Amygdala (tissue), 56 donors: ENCODE measurements around the gene MAP4K2.
"Not testable (repeated sequence)": the region's sequence is repeated elsewhere in the genome, so short reads cannot be mapped to it uniquely, and the experiment has no call there.

Source experiments
- DNase-seq, 56 donors: peaks; one replicate each; lab custom pipeline; 2025; lab: John Stamatoyannopoulos, UW

MAP4K2 gene

DNA sequence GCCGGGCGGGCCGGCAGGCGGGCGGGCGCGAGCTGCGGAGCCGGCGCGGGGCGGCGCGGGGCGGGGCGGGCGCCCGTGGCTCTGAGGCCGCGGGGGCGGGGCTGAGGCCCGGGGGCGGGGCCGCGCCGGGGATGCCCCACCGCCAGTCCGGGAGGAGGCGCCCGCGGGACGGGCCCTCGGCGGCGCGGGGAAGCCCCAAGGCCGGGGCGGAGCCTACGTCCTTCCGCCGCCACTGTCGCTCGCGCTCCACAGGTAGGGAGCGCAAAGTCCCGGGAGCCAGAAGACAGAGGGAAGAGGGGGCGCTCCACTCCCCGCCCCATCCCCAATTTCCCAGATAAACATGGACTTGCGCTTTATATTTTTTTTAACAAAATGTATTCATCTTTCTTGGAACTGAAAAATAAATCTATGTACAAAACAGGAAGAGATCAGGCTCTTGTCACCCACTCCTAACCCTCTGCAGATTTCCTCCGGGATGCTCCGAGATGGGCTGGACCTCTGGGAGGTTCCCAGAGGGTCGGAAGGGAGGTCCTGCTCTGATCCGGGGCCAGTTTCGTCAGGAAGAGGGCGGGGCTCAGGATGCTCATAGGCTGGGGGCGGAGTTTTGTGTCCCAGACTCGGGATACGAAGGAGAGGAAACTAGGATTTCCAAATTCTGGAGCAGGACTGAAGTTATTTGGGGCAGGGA lies at the start of gene MAP4K2:
TSS of gene MAP4K2 (minus strand) at position 57 of the 688 bp plus-strand sequence. CDS start 65 bp downstream, outside the sequence.
- peak in 53 of 56 donors; percentile 18 to 89 (median 61) for DNase-seq

DNA sequence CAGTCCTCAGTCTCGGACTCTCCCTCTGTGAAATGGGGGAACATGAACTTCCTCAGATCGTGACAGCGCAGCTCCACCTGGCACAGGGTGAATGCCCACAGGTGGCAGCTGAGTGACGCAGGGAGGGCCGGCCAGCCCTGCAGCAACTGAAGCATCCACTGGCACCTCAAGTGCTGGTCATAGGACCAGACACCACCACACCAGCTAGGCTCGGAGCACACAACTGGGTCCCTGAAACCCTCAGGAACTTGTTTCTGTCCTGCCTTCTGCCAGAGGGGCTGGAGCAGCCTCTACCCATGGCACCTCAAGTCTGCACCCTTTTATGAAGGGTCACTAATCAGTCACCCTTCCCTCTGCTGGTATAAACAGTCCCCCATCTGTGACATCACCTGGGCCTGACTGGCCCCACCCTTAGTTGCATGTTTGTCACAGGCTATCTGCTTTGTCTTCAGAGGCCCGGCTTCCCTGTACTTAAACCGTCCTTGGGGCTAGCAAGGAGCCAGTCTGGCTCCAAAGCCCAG lies 48.9 kb upstream of the MAP4K2 start:
- DNase-seq: no peak

DNA sequence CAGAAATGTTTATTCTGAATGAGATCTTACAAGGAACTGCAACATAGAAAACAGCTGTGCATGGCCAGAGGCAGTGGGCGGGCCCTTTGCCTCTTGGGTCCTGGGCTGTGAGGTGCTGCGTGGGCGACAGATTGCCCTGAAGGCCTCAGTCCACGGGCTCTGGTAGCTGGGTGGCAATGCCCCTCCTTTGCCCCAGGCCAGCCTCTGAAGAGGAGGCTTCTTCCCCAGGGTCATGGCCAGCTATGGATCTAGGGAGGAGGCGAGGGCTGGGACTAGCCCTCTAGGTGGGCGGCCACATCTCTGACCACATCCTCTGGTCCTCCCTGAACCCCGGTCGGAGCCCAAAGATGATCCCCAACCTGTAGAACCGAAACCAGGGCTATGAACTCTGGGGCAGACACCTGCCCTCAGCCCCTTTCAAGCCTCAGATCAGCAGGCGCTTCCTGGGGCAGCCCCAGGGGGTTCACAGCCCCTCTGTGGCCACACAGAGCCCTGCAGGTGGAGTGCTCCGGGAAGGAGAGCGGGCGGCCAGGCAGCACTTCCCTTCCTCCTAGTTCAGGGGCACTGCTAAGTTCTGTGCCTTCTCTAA lies 48.1 kb upstream of the MAP4K2 start:
- no peak for DNase-seq

DNA sequence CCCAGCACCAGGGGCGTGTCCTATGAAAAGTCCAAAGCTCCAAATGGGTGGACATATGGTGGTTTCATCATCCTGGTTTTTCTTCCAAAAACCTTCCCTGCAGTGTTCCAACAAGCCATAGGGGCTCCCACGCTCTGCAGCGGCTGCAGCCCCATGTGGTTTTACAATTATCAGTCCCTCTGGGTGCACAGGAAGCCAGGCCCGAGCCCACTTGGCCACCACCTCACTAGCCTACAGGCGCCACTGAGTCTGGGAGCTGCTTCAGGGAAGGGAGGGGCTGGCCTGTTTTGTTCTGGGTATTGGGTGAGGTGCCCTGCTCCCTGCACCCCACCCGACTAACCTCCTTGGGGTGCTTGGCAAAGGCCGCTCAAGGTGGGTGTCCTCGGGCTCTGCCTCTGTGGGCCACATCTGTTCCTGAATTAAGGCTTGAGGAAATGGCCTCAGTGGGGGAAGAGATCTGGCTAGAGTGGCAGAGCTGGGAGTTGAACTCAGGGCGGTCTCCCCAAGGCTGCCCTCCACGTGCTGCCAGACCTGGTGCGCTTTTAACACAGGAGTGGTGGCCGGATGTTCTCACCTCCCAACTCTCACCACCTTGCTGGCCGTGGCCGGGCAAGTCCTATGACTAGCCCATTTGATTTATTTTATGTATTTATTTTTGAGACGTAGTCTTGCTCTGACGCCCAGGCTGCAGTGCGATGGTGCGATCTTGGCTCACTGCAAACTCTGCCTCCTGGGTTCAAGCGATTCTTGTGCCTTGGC lies 46.8 kb upstream of the MAP4K2 start:
- no peak for DNase-seq

DNA sequence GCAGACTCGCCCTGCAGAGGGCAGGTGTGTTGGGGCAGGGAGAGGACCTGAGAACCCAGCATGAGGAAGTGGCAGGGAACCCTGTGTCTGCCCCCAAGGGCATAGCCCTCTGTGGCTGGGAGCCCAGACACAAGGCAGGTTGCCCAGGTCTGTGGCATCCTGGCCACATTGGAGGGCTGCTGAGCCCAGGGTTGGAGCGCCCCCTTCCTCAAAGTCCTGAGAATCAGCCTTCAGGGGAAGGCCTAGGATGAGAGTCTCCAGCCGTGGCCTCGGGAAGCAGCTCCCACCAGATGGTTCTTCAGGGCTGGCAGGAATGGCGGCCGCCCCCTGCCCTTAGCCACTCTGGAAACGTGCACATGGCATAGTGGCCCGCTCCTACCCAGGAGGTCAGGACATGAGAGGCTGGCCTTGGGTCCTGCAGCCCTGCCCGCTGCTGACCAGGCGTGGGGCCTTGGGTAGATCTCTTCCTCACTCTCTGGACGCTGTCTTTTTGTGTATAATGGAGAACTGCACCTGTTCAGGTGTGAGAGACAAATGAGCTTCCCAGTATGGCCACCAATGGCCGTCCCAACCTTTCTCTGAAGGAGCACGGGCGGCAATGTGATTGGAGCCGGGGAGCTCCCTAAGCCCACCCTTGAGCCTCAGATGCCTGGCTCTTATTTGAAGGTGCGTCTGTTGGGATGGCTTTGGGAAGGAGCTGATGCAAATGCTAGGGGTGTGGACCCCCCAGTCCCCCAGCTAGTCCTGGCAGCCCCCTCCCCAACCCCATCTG lies 46.0 kb upstream of the MAP4K2 start:
- no peak for DNase-seq

DNA sequence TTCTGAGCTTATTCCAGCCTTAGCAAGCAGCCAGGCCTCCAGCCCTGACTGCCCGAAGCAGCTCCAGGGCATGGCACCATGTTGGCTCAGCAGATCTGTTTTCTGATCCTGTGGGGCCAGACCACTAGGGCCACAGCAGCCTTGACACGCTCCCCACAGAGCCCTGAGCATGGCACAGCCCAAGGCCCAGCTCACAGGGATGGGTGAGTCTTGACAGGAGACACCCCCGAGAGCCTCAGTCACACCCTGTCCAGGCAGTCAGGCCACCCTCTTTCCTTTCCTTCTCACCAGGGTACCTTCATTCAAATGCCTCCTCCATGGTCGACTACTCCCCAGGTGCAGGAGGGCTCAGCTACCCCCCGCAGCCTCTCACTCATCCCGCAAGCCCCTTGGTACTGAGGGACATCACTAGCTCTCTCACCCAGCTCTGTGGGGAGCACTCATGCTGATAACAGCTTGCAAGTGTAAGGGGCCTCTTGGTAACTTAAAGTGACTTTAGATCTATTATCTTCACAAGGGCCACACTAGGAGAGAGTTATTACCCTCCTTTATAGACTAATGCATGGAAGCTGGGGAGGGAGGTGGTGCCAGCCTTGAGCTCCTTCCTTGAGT lies 45.3 kb upstream of the MAP4K2 start:
- DNase-seq: no peak

DNA sequence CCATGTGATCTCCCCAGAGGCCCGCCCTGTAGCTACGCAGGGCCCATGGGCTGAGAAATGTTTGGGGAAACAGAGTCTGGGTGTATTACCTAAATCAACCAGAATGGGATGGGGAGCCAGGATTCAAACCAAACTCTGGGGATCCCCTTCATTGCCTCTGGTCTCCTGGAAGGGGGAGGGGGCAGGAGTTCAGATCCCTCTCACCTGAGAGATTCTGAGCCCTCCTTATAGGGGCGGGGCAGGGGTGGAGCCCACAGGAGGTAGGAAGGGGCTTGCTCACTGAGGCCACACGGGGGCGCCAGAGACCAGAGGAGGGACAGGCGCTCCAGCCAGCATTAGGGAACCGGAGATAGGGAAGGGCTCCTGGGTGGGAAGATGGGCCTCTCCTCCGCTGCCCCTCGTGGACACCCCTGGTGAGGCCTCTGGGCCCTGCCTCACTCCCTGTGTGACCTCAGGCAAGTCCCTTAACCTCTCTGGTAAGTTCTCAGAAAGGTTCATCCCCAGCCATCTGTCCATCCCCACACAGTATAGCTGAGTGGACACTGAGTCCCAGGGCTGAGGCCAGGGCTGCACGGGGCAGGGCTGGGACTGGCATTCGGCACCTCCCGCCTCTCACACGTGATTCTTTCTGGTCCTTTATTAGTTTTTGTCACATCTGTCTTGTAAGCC lies 44.1 kb upstream of the MAP4K2 start:
- DNase-seq: peak in 55 of 56 donors; percentile 13 to 90 (median 76)

DNA sequence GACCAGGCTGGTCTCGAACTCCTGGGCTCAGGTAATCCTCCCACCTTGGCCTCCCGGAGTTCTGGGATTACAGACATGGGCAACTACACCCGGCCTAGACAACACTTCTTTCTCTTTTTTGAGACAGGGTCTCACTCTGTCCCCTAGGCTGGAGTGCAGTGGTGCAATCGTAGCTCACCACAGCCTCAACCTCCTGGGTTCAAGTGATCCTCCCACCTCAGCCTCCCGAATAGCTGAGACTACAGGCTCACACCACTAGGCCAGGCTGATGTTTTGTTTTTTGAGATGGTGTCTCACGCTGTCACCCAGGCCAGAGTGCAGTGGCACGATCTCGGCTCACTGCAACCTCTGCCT lies 42.7 kb upstream of the MAP4K2 start:
- not testable (repeated sequence) for DNase-seq

DNA sequence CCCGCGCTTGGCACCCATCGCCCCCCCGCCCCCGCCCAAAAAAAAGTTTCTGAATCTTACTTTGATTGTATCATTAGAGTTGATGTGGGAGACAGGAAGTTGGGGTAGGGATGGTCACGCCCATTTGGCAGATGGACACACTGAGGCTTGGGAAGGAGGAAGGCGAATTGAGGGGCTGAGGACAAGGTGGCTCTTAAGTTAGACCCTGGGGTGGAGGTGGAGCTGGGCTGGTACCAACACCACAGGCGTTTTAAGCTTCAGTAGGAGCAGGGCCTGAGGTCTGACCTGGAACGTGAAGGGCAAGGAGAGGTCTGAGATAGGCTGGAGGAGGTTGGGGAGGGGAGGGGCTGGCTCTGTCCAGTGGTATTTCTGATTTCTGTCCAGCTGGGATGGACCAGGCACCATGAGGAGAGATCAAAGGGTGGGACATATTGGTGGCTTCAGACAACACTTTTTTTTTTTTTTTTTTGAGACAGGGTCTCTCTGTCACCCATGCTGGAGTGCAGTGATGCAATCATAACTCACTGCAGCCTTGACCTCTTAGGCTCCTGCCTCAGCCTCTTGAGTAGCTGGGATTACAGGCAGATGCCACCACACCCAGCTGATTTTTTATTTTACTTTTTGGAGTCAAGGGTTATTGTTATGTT lies 42.2 kb upstream of the MAP4K2 start:
- DNase-seq: no peak

DNA sequence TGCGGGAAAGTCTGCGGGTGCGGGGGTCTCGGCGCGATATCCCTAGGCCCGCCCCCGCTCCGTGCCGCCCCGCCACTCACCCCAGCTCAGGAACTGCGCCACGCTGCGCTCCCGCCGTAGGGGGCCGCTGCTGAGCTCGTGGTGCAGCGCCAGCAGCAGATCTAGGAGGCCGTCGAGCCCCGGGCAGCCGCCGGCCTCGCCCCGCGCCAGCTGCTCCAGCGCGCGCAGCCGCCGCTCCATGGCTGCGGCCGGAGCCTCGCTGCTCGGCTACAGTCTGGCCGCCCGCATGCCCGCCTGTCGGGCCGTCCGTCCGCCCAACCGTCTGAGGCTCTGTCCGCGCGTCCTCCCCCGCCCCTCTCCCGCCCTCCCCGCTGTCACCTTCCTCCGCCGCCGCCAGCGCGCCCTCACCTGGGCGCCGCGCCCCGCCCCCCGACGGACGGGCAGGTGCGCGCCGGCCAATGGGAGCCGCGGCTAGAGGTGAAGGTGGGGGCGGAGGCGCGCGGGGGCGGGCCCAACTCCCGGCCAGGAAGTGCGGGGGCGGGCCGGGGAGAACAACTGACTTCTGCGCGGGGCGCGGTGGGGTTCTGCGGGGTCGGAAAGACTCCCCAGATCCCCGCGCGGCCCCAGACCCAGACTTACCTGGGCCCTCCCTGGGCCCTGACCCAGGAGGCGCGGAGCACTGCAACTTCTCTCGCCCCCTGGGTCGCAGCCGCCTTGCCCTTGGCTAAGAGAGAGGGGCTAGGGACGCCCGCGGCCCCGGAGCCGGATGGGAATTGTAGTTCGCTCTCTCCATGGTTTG lies 41.5 kb upstream of the MAP4K2 start, which contains the start of gene CDC42BPG:
TSS of gene CDC42BPG (minus strand) at position 324 of the 799 bp plus-strand sequence. CDS start at position 240, 84 bp downstream.
- peak in 10 of 56 donors; percentile 9 to 54 (median 22) for DNase-seq

DNA sequence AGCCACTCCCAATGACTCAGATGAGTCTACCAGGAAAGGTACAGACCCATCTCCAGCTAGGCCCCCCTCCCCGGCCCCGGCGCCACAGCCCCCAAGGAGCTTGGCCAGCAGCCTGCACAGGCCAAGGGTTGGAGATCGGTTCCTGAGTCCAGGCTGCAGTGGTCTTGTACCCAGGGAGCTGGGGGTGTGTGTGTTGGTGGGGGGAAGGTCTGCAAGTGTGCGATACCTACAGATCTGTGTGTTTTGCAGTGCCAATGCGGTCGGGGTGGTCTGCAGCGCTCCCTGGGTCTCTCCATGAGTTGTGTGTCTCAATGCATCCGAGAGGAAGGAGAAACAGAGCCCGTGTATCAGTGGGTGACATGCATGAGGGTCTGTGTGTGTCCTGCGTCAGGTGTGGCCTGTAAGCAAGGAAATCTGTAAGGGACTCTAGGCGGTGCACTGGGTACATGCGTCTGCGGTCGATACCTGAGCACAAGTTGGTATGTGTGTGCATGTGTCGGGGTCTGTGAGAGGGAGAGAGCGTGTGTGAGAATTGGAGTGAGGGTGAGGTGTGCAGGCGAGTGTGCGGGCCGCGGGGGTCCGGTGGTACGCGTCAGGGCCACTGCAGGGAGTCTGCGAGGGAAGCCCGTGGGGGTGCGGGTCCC lies 40.8 kb upstream of the MAP4K2 start:
- no peak for DNase-seq

DNA sequence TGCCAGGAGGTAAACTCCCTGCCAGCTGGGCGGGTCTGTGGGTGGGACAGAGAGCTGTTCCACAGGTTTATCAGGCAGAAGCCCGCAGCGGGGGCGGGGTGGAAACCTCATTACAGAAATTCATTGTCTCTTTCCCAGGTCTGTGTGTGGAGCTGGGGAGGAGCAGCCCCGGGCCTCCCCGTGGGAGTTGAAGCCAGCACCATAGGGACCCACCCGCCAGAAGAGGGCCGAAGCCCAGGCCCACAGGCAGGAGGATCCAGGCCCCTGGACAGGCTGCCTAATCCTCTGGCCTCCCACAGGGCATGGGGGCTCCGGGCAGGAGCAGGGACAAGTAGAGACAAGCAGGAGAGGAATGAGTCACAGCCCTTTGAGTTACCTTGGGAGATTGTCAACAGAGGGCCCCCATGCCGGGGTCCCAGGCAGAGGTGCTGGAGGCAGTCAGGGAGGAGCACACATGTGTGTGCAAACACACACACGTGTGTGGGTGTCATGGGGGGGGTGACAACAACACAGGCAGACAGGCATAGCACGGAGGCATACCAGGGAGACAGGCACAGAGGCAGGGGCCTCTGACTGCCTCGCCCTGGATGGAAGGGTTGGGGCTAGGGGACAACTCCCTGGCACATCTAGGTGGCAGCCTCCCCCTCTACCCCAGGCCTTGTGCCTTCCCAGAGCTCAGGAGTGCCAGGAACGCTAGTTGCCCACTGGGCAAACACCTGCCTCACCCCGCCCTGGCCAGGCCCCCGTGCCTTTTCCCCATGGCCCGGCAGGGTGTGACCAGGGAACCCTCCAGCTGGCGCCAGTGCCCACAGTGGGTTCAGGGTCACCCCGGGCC lies 40.1 kb upstream of the MAP4K2 start:
- DNase-seq: no peak

DNA sequence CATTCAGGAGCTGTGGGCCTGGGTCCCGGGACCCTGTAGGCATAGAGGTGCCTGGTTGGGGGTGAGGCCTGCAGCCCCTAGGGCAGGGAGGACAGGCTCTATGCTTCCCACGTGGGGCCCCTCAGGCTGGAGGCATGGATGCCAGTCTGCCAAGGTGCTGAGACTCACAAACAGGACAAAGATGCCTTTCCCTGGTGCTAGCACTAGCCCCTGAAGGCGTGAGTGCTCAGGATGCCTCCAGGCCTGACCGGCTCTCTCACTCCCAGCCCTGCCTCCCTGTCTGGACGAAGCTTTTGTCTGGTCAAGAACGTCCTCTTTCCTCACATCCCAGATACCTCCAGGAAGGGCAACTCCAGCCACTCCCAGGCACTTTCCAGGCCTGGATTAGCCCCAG lies 39.3 kb upstream of the MAP4K2 start:
- no peak for DNase-seq

DNA sequence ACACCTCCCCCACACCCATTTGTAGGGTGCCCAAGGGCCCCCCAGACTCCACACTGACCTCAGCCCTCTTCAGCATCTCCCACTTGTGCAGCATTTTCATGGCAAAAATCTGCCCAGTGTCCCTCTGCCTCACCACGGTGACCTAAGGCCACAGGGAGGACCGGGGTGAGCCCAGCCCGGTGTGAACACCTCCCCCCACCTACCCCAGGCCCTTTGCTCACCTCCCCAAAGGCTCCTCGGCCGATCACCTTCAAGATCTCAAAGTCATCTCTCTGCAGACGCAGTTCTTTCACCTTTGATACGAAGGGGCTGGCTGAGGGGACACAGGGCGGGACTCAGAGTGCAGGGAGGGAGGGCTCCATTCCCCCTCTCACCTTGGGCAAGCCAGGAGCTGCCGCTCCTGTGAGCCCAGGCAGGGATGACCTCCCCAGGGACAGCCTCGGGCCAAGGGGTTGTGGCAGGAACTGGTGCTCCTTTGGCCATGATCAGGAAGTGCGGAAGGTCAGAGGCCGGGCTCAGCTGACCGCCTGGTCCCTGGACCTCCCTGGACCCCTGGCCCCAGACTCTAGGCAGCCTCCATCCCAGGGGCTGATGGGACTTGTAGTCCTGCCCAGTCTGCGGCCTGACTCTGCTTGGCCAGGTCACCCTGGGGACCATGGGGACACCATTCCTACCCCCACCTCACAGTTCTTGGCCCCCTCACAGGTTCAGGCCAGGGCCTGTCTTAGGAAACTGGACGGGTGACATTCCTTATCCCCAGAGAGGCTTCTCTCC lies 38.8 kb upstream of the MAP4K2 start:
- DNase-seq: no peak

DNA sequence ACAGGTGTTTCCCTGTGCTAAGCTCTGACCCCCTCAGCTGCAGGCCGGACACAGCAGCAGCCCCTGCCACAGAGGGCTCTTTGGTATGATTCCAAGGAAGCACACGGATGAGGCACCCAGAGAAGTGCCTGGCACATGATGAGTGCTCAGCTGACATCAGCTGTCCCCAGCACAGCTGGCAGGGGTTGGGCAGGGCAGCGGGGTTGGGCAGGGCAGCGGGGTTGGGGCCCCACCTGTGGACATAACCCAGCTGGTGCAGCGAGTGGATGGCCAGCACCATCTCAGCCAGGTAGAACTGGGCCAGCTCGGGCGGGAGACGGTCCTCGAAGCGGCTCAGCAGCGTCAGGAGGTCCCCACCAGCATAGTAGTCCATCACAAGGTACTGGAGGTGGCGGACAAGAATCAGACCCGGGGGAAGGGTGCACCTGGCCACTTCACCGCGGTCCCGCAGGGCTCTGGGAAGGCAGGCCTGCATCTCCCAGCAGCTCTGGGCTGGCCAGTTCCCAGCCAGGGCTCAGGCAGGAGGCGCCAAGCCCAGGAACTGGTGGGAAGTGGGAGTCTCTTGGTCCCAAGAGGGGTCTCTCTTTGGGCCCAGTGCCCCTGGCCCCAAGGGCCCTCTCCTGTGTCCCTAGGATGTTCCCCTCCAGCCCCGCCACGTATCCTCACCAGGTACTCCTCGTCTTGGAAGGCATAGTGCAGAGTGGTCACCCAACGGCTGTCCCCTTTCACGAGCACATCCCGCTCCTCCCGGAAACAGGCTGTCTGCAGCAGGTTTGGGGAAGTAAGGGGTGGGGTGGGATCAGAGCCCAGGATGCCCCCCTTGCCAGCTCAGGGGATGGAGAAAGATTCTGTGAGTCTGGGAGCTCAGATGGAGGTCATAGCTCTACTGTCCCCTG lies 37.1 kb upstream of the MAP4K2 start:
- DNase-seq: no peak
